ENCODE measurements around the gene PDE5A.
"Not testable (repeated sequence)": the region's sequence is repeated elsewhere in the genome, so short reads cannot be mapped to it uniquely, and the experiment has no call there.

The PDE5A gene

GRCh38 chr4:119506806-119507205 is 121.8 kb downstream of the PDE5A start:
- H3K4me3 Mint-ChIP-seq = no peak overlapping the region
- H3K9me3 Mint-ChIP-seq = no peaks in the 10 kb centered on the region
- DNase-seq = no peak
- peaks cover 50% of the 10 kb centered on the region for H3K36me3 Mint-ChIP-seq (ENCODE audit: low read depth)
- no peak overlapping the region for H3K27ac Mint-ChIP-seq
- H3K27me3 Mint-ChIP-seq = no peaks in the 10 kb centered on the region
- no peaks in the 10 kb centered on the region for H3K4me1 Mint-ChIP-seq (ENCODE audit: low read depth)

- no peak for DNase-seq
- Mint-ChIP-seq H3K9me3 (no peaks in the 10 kb centered on the region), H3K4me3 (no peak overlapping the region), H3K27me3 (no peaks in the 10 kb centered on the region), H3K27ac (no peak overlapping the region), H3K4me1 (ENCODE audit: low read depth) (no peaks in the 10 kb centered on the region), H3K36me3 (ENCODE audit: low read depth) (peaks cover 62% of the 10 kb centered on the region)
These were observed 124.0 kb downstream of the PDE5A start for GRCh38 chr4:119504616-119505015.

GRCh38 chr4:119501740-119502139 is 126.9 kb downstream of the PDE5A start:
- H3K4me3 Mint-ChIP-seq = no peak overlapping the region
- no peaks in the 10 kb centered on the region for H3K9me3 Mint-ChIP-seq
- no peaks in the 10 kb centered on the region for H3K4me1 Mint-ChIP-seq (ENCODE audit: low read depth)
- no peak for DNase-seq
- peaks cover 73% of the 10 kb centered on the region for H3K36me3 Mint-ChIP-seq (ENCODE audit: low read depth)
- no peak overlapping the region for H3K27ac Mint-ChIP-seq
- no peaks in the 10 kb centered on the region for H3K27me3 Mint-ChIP-seq

- no peaks in the 10 kb centered on the region for H3K4me1 Mint-ChIP-seq (ENCODE audit: low read depth)
- no peak for DNase-seq
- H3K9me3 Mint-ChIP-seq = no peaks in the 10 kb centered on the region
- H3K4me3 Mint-ChIP-seq = no peak overlapping the region
- no peaks in the 10 kb centered on the region for H3K27me3 Mint-ChIP-seq
- H3K36me3 Mint-ChIP-seq (ENCODE audit: low read depth) = peaks cover 87% of the 10 kb centered on the region
- H3K27ac Mint-ChIP-seq = peak overlapping the region; percentile 6
These were observed 130.1 kb downstream of the PDE5A start for GRCh38 chr4:119498527-119498926.

GRCh38 chr4:119493886-119494285 is 134.7 kb downstream of the PDE5A start:
- Mint-ChIP-seq H3K36me3 (ENCODE audit: low read depth) (peaks cover 79% of the 10 kb centered on the region), H3K27ac (peak overlapping the region; percentile 22), H3K4me3 (no peak overlapping the region), H3K9me3 (no peaks in the 10 kb centered on the region), H3K27me3 (no peaks in the 10 kb centered on the region), H3K4me1 (ENCODE audit: low read depth) (no peaks in the 10 kb centered on the region)
- DNase-seq = no peak

- DNase-seq = no peak
- peaks cover 79% of the 10 kb centered on the region for H3K36me3 Mint-ChIP-seq (ENCODE audit: low read depth)
- no peaks in the 10 kb centered on the region for H3K9me3 Mint-ChIP-seq
- no peak overlapping the region for H3K4me3 Mint-ChIP-seq
- no peaks in the 10 kb centered on the region for H3K27me3 Mint-ChIP-seq
- no peak overlapping the region for H3K27ac Mint-ChIP-seq
- no peaks in the 10 kb centered on the region for H3K4me1 Mint-ChIP-seq (ENCODE audit: low read depth)
These were observed 135.2 kb downstream of the PDE5A start for GRCh38 chr4:119493419-119493818.

GRCh38 chr4:119490335-119490734 is 138.3 kb downstream of the PDE5A start:
- DNase-seq = no peak
- Mint-ChIP-seq H3K9me3 (no peaks in the 10 kb centered on the region), H3K27me3 (no peaks in the 10 kb centered on the region), H3K27ac (no peak overlapping the region), H3K4me3 (no peak overlapping the region), H3K4me1 (ENCODE audit: low read depth) (no peaks in the 10 kb centered on the region), H3K36me3 (ENCODE audit: low read depth) (peaks cover 62% of the 10 kb centered on the region)

GRCh38 chr4:119489305-119489704 is 139.3 kb downstream of the PDE5A start:
- Mint-ChIP-seq H3K27ac (no peak overlapping the region), H3K36me3 (ENCODE audit: low read depth) (peaks cover 59% of the 10 kb centered on the region), H3K4me3 (no peak overlapping the region), H3K4me1 (ENCODE audit: low read depth) (no peaks in the 10 kb centered on the region), H3K27me3 (no peaks in the 10 kb centered on the region), H3K9me3 (peaks cover 5% of the 10 kb centered on the region)
- DNase-seq = no peak

- Mint-ChIP-seq H3K27ac (no peak overlapping the region), H3K4me1 (ENCODE audit: low read depth) (no peaks in the 10 kb centered on the region), H3K9me3 (peaks cover 11% of the 10 kb centered on the region), H3K27me3 (no peaks in the 10 kb centered on the region), H3K36me3 (ENCODE audit: low read depth) (peaks cover 87% of the 10 kb centered on the region), H3K4me3 (no peak overlapping the region)
- DNase-seq = no peak
These were observed 148.3 kb downstream of the PDE5A start for GRCh38 chr4:119480331-119480730.

- peaks cover 91% of the 10 kb centered on the region for H3K36me3 Mint-ChIP-seq (ENCODE audit: low read depth)
- no peak overlapping the region for H3K27ac Mint-ChIP-seq
- no peaks in the 10 kb centered on the region for H3K4me1 Mint-ChIP-seq (ENCODE audit: low read depth)
- H3K27me3 Mint-ChIP-seq = no peaks in the 10 kb centered on the region
- peaks cover 11% of the 10 kb centered on the region for H3K9me3 Mint-ChIP-seq
- DNase-seq = no peak
- H3K4me3 Mint-ChIP-seq = no peak overlapping the region
These were observed 148.8 kb downstream of the PDE5A start for GRCh38 chr4:119479835-119480234.

GRCh38 chr4:119479180-119479808 is 149.3 kb downstream of the PDE5A start:
- Mint-ChIP-seq H3K36me3 (ENCODE audit: low read depth) (peaks cover 91% of the 10 kb centered on the region), H3K4me1 (ENCODE audit: low read depth) (no peaks in the 10 kb centered on the region), H3K4me3 (no peak overlapping the region), H3K27me3 (no peaks in the 10 kb centered on the region), H3K9me3 (peaks cover 7% of the 10 kb centered on the region), H3K27ac (no peak overlapping the region)
- DNase-seq = no peak

- no peak overlapping the region for H3K4me3 Mint-ChIP-seq
- peaks cover 4% of the 10 kb centered on the region for H3K9me3 Mint-ChIP-seq
- no peak overlapping the region for H3K27ac Mint-ChIP-seq
- no peaks in the 10 kb centered on the region for H3K4me1 Mint-ChIP-seq (ENCODE audit: low read depth)
- H3K27me3 Mint-ChIP-seq = no peaks in the 10 kb centered on the region
- H3K36me3 Mint-ChIP-seq (ENCODE audit: low read depth) = peaks cover 91% of the 10 kb centered on the region
- no peak for DNase-seq
These were observed 150.0 kb downstream of the PDE5A start for GRCh38 chr4:119478446-119479179.

GRCh38 chr4:119477412-119478053 is 151.1 kb downstream of the PDE5A start:
- H3K9me3 Mint-ChIP-seq = peaks cover 4% of the 10 kb centered on the region
- H3K36me3 Mint-ChIP-seq (ENCODE audit: low read depth) = peaks cover 88% of the 10 kb centered on the region
- DNase-seq = no peak
- no peaks in the 10 kb centered on the region for H3K4me1 Mint-ChIP-seq (ENCODE audit: low read depth)
- no peak overlapping the region for H3K4me3 Mint-ChIP-seq
- no peaks in the 10 kb centered on the region for H3K27me3 Mint-ChIP-seq
- H3K27ac Mint-ChIP-seq = no peak overlapping the region

- DNase-seq = no peak
- Mint-ChIP-seq H3K4me3 (no peak overlapping the region), H3K4me1 (ENCODE audit: low read depth) (peaks cover 10% of the 10 kb centered on the region), H3K9me3 (no peaks in the 10 kb centered on the region), H3K27ac (no peak overlapping the region), H3K27me3 (no peaks in the 10 kb centered on the region), H3K36me3 (ENCODE audit: low read depth) (peaks cover 84% of the 10 kb centered on the region)
These were observed 157.3 kb downstream of the PDE5A start for GRCh38 chr4:119471259-119471658.

GRCh38 chr4:119470737-119471063 is 157.9 kb downstream of the PDE5A start:
- Mint-ChIP-seq H3K36me3 (ENCODE audit: low read depth) (peaks cover 84% of the 10 kb centered on the region), H3K4me1 (ENCODE audit: low read depth) (peaks cover 10% of the 10 kb centered on the region)
- H3K27ac Mint-ChIP-seq, DNase-seq, H3K4me3 Mint-ChIP-seq, H3K9me3 Mint-ChIP-seq, H3K27me3 Mint-ChIP-seq: not testable (repeated sequence)

Data from activated T-cell treated with anti-CD3 and anti-CD28 coated beads, Interleukin-2, amount 50 U/mL, for 24 hours (primary cell).